Calu3 (cell line): Measurements from ENCODE around the gene KCTD3. TPM values are rescaled to one million over a fixed set of nuclear protein-coding genes. Genes with fewer than 3 reads are reported as not detected.

Experiments
- BruUV-seq: library from RNA; stranded (reverse); fragments of 400-500 nt; replicated peaks from 2 replicates; lab custom pipeline; 2021; lab: Mats Ljungman, UMichigan
- CTCF ChIA-PET: fragments of 300-600 bp; sonication (Branson Sonifier 250); formaldehyde crosslinking; loops from one replicate; lab custom pipeline; 2022; ENCODE audit warnings: antibody characterized with exemption; lab: Charles Lee
- DNase-seq: peaks from one replicate; pipeline ENCODE4 v3.0.0; 2022
- H3K27ac Mint-ChIP-seq: one replicate; pipeline ENCODE4 v1.8.0; 2022; ENCODE audit warnings: mixed read lengths; ENCODE audit not compliant: unreplicated experiment
- H3K27me3 Mint-ChIP-seq: one replicate; pipeline ENCODE4 v1.8.0; 2022; ENCODE audit warnings: mixed read lengths; ENCODE audit not compliant: unreplicated experiment
- H3K36me3 Mint-ChIP-seq: one replicate; pipeline ENCODE4 v1.8.0; 2022; ENCODE audit warnings: mild to moderate bottlenecking, moderate library complexity, mixed read lengths; ENCODE audit not compliant: insufficient read depth, unreplicated experiment
- H3K4me1 Mint-ChIP-seq: one replicate; pipeline ENCODE4 v1.8.0; 2022; ENCODE audit warnings: mild to moderate bottlenecking, low read depth, mixed read lengths; ENCODE audit not compliant: unreplicated experiment
- H3K4me3 Mint-ChIP-seq: one replicate; pipeline ENCODE4 v1.8.0; 2022; ENCODE audit warnings: mild to moderate bottlenecking, low read depth, moderate library complexity, mixed read lengths; ENCODE audit not compliant: unreplicated experiment
- H3K9me3 Mint-ChIP-seq: one replicate; pipeline ENCODE4 v1.8.0; 2022; ENCODE audit warnings: low read depth, mixed read lengths; ENCODE audit not compliant: unreplicated experiment
- intact Hi-C: fragments of 100-400 bp; cut with micrococcal nuclease; formaldehyde crosslinking; loops from one replicate; pipeline ENCODE4 v1.10.0; 2022; ENCODE audit not compliant: unreplicated experiment
- total RNA-seq: library from RNA; stranded (reverse); gene quantifications from 2 replicates; pipeline ENCODE4 v1.2.3, GENCODE V29; 2022
- TF ChIP-seq, protein P1 (sequence below): fragments of 200-600 bp; IDR thresholded peaks from one replicate; pipeline ENCODE4 v1.8.0; 2022; ENCODE audit warnings: antibody characterized with exemption; ENCODE audit not compliant: unreplicated experiment

The KCTD3 gene
- total RNA-seq, 1 experiment from 2014 or later = 48.8 TPM

GRCh38 chr1:215529111-215529510 lies 38.0 kb upstream of the KCTD3 start:
- CTCF ChIA-PET = no interaction called here
- DNase-seq = no peak
- Mint-ChIP-seq H3K27me3 (no peaks in the 10 kb centered on the region), H3K9me3 (no peaks in the 10 kb centered on the region), H3K36me3 (no peaks in the 10 kb centered on the region), H3K4me3 (no peak overlapping the region), H3K27ac (no peak overlapping the region), H3K4me1 (peaks cover 24% of the 10 kb centered on the region)
- TF ChIP-seq, protein P1, sequence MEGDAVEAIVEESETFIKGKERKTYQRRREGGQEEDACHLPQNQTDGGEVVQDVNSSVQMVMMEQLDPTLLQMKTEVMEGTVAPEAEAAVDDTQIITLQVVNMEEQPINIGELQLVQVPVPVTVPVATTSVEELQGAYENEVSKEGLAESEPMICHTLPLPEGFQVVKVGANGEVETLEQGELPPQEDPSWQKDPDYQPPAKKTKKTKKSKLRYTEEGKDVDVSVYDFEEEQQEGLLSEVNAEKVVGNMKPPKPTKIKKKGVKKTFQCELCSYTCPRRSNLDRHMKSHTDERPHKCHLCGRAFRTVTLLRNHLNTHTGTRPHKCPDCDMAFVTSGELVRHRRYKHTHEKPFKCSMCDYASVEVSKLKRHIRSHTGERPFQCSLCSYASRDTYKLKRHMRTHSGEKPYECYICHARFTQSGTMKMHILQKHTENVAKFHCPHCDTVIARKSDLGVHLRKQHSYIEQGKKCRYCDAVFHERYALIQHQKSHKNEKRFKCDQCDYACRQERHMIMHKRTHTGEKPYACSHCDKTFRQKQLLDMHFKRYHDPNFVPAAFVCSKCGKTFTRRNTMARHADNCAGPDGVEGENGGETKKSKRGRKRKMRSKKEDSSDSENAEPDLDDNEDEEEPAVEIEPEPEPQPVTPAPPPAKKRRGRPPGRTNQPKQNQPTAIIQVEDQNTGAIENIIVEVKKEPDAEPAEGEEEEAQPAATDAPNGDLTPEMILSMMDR = no peak
- intact Hi-C loops = loop anchor here (5.0 to 10.0 kb wide), 2 partner anchors 254 to 1197 kb away; no protein-coding TSS in a partner anchor
- BruUV-seq = no TSS peak

DNA sequence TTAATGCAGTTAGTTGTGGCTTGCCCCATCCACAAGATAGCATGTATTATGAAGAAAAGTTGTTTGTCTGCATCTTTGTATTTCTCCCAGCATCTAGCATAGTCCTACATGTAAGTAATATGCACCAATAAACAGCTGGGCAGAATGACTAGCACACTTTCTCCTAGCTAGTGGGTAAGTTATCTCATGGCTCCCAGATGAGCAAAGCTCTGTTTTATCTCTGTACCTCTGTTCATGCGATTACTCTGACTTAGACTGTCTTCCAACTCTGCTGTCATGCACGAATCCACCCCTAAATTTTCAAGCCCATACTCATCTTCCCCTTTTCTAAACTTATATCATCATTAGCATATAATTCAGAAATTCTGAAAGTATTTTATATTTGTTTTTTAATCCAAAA lies 37.5 kb upstream of the KCTD3 start:
- TF ChIP-seq, protein P1 = no peak
- Mint-ChIP-seq H3K27me3 (no peaks in the 10 kb centered on the region), H3K4me3 (no peak overlapping the region), H3K36me3 (no peaks in the 10 kb centered on the region), H3K9me3 (no peaks in the 10 kb centered on the region), H3K27ac (no peak overlapping the region), H3K4me1 (peaks cover 24% of the 10 kb centered on the region)
- no TSS peak for BruUV-seq
- CTCF ChIA-PET = no interaction called here
- DNase-seq = no peak
- intact Hi-C loops = loop anchor here (5.0 to 10.0 kb wide), 2 partner anchors 255 to 1197 kb away; no protein-coding TSS in a partner anchor

DNA sequence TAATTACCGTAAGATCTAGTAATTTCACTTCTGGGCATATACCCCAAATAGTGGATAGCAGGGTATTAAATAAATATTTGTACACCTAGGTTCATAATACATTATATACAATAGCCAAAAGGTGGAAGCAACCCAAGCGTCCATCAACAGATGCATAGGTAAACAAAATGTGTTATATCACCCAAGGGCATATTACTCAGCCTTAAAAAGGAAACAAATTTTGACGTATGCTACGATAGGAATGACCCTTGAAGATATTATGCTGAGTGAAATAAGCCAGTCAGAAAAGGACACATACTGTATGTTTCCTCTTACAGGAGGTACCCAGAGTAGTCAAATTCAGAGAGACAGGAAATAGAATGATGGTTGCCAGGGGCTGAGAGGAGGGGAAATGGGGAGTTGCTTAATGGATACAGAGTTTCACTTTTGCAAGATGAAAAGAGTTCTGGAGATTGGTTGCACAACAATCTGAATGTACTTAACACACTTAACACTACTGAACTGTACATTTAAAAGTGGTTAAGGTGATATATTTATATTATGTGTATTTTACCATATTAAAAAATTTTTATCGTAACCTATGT lies 36.6 kb upstream of the KCTD3 start:
- DNase-seq = no peak
- Mint-ChIP-seq H3K9me3 (no peaks in the 10 kb centered on the region), H3K36me3 (no peaks in the 10 kb centered on the region), H3K27me3 (no peaks in the 10 kb centered on the region), H3K4me3 (no peak overlapping the region), H3K27ac (no peak overlapping the region), H3K4me1 (peaks cover 24% of the 10 kb centered on the region)
- BruUV-seq = no TSS peak
- TF ChIP-seq, protein P1 = no peak
- CTCF ChIA-PET = interaction anchor here (1.6 kb wide), 1 partner anchor 12 kb away, joined by 3 read pairs; no protein-coding TSS in a partner anchor
- intact Hi-C loops = no loop called here

- Mint-ChIP-seq H3K36me3 (peaks cover 8% of the 10 kb centered on the region), H3K27ac (no peak overlapping the region), H3K4me1 (peaks cover 44% of the 10 kb centered on the region), H3K27me3 (no peaks in the 10 kb centered on the region), H3K9me3 (no peaks in the 10 kb centered on the region), H3K4me3 (no peak overlapping the region)
- no TSS peak for BruUV-seq
- TF ChIP-seq, protein P1 = no peak
- intact Hi-C loops = loop anchor here (5.0 kb wide), 1 partner anchor 67 kb away; no protein-coding TSS in a partner anchor
- CTCF ChIA-PET = no interaction called here
- peak; percentile 35 for DNase-seq
Measured at GRCh38 chr1:215539803-215540570, 27.1 kb upstream of the KCTD3 start.
